ENCODE results near the gene PTBP1. TPM values are rescaled to one million over a fixed set of nuclear protein-coding genes. Genes with fewer than 3 reads are reported as not detected.
A peak's percentile ranks its signal among the peaks of the same experiment; 100 is the strongest.

The PTBP1 gene
- total and polyA plus RNA-seq, 2 of the 13 experiments (the other 11 are each of a cell fraction or from before 2014, with no cell fraction given), result 195 to 288 TPM

DNA sequence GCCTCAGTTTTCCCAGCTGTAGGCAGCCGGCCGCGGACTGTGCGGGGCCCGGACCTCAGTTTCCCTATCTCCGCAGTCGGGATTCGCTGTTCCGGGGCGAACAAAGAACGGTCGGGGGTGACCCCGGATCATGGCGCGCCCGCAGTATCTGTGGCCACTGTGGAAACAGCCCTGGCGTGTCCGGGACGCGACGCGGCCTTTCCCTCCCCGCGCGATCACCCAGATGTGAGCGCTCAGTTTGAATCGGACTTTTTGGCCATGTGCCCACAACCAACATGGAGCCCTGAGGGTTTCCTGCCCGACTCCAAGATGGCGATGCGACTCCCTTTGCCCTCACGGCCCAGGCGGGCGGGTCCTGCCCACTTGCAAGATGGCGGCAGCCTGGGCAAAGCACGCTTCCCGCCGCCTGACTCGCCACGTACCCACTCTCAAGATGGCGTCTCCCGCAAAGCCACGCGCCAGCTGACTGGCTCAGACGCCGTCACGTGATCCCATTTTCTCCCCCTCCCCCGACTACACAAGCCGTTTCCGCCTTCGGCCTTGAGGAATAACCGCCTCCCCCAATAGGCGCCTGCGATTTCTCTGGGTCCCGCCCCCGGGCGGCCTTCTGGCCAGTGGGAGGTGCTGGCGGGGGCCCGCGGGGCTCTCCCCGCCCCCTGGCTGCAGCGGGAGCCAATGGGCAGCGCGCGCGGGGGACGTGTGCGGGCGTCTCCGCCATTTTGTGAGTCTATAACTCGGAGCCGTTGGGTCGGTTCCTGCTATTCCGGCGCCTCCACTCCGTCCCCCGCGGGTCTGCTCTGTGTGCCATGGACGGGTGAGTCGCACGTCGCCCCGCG is at the start of gene PTBP1 (continued):
- peak; percentile 92; the same call in 1 of the 2 replicates for TF ChIP-seq ZNF747 (CRISPR knock-in tag; IDR thresholded peaks at IDR 0.05; ENCODE audit: borderline replicate concordance)
- no peak for TF ChIP-seq ZNF674 (CRISPR knock-in tag; IDR thresholded peaks at IDR 0.05; ENCODE audit: low read depth)
- TF ChIP-seq ZNF17 (CRISPR knock-in tag; IDR thresholded peaks at IDR 0.05), result no peak
- TF ChIP-seq ZNF33A (CRISPR knock-in tag; IDR thresholded peaks at IDR 0.05; ENCODE audit: borderline replicate concordance), result 0 out of 2 replicates have a peak, but pooled peaks have one; percentile 37
- 0 out of 2 replicates have a peak, but pooled peaks have one; percentile 80 for TF ChIP-seq ZFYVE20 (CRISPR knock-in tag; IDR thresholded peaks at IDR 0.05; ENCODE audit: borderline replicate concordance, low read depth)
- TF ChIP-seq PHF20 (CRISPR knock-in tag; IDR thresholded peaks at IDR 0.05), result peak; percentile 83
- TF ChIP-seq, protein P1, sequence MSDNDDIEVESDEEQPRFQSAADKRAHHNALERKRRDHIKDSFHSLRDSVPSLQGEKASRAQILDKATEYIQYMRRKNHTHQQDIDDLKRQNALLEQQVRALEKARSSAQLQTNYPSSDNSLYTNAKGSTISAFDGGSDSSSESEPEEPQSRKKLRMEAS (IDR thresholded peaks at IDR 0.05), result peak; percentile 93
- peak; percentile 86; the same call in 1 of the 2 replicates for TF ChIP-seq REPIN1 (CRISPR knock-in tag; IDR thresholded peaks at IDR 0.05; ENCODE audit: borderline replicate concordance, low read depth)
- TF ChIP-seq, protein P2, sequence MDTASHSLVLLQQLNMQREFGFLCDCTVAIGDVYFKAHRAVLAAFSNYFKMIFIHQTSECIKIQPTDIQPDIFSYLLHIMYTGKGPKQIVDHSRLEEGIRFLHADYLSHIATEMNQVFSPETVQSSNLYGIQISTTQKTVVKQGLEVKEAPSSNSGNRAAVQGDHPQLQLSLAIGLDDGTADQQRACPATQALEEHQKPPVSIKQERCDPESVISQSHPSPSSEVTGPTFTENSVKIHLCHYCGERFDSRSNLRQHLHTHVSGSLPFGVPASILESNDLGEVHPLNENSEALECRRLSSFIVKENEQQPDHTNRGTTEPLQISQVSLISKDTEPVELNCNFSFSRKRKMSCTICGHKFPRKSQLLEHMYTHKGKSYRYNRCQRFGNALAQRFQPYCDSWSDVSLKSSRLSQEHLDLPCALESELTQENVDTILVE (CRISPR knock-in tag; IDR thresholded peaks at IDR 0.05), result peak; percentile 89; the same call in 1 of the 2 replicates
- no peak for TF ChIP-seq ZNF724P (CRISPR knock-in tag; IDR thresholded peaks at IDR 0.05; ENCODE audit: borderline replicate concordance)
- TF ChIP-seq, protein P3, sequence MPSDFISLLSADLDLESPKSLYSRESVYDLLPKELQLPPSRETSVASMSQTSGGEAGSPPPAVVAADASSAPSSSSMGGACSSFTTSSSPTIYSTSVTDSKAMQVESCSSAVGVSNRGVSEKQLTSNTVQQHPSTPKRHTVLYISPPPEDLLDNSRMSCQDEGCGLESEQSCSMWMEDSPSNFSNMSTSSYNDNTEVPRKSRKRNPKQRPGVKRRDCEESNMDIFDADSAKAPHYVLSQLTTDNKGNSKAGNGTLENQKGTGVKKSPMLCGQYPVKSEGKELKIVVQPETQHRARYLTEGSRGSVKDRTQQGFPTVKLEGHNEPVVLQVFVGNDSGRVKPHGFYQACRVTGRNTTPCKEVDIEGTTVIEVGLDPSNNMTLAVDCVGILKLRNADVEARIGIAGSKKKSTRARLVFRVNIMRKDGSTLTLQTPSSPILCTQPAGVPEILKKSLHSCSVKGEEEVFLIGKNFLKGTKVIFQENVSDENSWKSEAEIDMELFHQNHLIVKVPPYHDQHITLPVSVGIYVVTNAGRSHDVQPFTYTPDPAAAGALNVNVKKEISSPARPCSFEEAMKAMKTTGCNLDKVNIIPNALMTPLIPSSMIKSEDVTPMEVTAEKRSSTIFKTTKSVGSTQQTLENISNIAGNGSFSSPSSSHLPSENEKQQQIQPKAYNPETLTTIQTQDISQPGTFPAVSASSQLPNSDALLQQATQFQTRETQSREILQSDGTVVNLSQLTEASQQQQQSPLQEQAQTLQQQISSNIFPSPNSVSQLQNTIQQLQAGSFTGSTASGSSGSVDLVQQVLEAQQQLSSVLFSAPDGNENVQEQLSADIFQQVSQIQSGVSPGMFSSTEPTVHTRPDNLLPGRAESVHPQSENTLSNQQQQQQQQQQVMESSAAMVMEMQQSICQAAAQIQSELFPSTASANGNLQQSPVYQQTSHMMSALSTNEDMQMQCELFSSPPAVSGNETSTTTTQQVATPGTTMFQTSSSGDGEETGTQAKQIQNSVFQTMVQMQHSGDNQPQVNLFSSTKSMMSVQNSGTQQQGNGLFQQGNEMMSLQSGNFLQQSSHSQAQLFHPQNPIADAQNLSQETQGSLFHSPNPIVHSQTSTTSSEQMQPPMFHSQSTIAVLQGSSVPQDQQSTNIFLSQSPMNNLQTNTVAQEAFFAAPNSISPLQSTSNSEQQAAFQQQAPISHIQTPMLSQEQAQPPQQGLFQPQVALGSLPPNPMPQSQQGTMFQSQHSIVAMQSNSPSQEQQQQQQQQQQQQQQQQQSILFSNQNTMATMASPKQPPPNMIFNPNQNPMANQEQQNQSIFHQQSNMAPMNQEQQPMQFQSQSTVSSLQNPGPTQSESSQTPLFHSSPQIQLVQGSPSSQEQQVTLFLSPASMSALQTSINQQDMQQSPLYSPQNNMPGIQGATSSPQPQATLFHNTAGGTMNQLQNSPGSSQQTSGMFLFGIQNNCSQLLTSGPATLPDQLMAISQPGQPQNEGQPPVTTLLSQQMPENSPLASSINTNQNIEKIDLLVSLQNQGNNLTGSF (CRISPR knock-in tag; IDR thresholded peaks at IDR 0.05), result peak; percentile 58; the same call in 1 of the 2 replicates
- TF ChIP-seq, protein P4, sequence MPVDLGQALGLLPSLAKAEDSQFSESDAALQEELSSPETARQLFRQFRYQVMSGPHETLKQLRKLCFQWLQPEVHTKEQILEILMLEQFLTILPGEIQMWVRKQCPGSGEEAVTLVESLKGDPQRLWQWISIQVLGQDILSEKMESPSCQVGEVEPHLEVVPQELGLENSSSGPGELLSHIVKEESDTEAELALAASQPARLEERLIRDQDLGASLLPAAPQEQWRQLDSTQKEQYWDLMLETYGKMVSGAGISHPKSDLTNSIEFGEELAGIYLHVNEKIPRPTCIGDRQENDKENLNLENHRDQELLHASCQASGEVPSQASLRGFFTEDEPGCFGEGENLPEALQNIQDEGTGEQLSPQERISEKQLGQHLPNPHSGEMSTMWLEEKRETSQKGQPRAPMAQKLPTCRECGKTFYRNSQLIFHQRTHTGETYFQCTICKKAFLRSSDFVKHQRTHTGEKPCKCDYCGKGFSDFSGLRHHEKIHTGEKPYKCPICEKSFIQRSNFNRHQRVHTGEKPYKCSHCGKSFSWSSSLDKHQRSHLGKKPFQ (CRISPR knock-in tag; IDR thresholded peaks at IDR 0.05; ENCODE audit: insufficient replicate concordance), result no peak
- no peak for TF ChIP-seq MAFF (IDR thresholded peaks at IDR 0.05; ENCODE audit: low read depth, low read length)
- TF ChIP-seq ZBTB8A (CRISPR knock-in tag; IDR thresholded peaks at IDR 0.05; ENCODE audit: borderline replicate concordance, low read depth), result no peak
- peak; percentile 75; the same call in 1 of the 2 replicates for TF ChIP-seq NFKB2 (CRISPR knock-in tag; IDR thresholded peaks at IDR 0.05; ENCODE audit: borderline replicate concordance)
- no peak for TF ChIP-seq NCOA5 (CRISPR knock-in tag; IDR thresholded peaks at IDR 0.05)
- TF ChIP-seq, protein P5, sequence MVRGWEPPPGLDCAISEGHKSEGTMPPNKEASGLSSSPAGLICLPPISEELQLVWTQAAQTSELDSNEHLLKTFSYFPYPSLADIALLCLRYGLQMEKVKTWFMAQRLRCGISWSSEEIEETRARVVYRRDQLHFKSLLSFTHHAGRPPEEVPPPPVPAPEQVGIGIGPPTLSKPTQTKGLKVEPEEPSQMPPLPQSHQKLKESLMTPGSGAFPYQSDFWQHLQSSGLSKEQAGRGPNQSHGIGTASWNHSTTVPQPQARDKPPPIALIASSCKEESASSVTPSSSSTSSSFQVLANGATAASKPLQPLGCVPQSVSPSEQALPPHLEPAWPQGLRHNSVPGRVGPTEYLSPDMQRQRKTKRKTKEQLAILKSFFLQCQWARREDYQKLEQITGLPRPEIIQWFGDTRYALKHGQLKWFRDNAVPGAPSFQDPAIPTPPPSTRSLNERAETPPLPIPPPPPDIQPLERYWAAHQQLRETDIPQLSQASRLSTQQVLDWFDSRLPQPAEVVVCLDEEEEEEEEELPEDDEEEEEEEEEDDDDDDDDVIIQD (CRISPR knock-in tag; IDR thresholded peaks at IDR 0.05; ENCODE audit: low read depth), result no peak
- no peak for TF ChIP-seq ZNF432 (CRISPR knock-in tag; IDR thresholded peaks at IDR 0.05; ENCODE audit: borderline replicate concordance)
